Retina (tissue), 1 donor: ENCODE data around the gene LCNL1.

Source experiments
- DNase-seq: peaks from one replicate; pipeline ENCODE4 v3.0.0-alpha.2; 2016

LCNL1 gene

DNA sequence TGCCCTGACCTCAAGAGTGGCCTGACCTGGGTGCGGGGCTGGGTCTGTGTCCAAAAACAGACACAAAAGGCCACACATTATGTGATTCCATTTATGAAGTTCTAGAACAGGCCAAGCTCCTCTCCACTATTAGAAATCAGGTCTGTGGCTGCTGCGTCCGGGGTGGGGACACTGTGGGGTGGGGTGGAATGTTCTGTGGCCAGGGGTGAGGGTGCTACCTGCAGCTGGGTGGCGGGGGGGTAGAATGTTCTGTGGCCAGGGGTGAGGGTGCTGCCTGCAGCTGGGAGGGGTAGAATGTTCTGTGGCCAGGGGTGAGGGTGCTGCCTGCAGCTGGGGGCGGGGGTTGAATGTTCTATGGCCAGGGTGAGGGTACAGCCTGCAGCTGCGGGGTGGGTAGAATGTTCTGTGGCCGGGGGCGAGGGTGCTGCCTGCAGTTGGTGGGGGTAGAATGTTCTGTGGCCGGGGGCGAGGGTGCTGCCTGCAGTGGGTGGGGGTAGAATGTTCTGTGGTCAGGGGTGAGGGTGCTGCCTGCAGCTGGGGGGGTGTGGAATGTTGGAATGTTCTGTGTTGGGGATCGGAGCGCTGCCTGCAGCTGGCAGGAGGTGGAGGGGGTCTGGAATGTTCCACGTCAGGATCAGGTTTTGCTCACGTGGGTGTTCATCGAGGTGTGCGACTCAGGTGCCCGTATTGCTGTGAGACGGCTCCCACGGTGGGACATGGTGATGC is 22.4 kb upstream of the LCNL1 start:
- no peak for DNase-seq

DNA sequence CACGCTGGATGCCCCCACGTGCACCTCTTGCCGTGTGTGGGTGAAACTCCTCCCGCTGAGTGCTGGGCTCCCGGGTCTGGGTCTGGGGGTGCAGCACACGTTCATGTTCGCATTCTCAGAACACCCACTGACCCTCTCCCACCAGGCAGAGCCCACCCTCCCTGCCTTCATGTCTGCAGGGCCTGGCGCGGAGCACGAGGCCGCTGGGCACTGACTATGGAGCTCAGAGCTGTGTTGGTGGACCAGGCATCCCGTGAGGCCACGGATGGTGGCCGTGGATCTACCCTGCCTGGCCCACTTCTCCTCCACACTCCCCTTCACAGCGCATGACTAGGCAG is 21.9 kb upstream of the LCNL1 start:
- no peak for DNase-seq

GRCh38 chr9:136961279-136962065 is 21.3 kb upstream of the LCNL1 start:
- DNase-seq: peak; percentile 46

GRCh38 chr9:136962163-136962562 is 20.6 kb upstream of the LCNL1 start:
- no peak for DNase-seq

GRCh38 chr9:136962701-136963248 is 20.0 kb upstream of the LCNL1 start:
- DNase-seq: no peak

DNA sequence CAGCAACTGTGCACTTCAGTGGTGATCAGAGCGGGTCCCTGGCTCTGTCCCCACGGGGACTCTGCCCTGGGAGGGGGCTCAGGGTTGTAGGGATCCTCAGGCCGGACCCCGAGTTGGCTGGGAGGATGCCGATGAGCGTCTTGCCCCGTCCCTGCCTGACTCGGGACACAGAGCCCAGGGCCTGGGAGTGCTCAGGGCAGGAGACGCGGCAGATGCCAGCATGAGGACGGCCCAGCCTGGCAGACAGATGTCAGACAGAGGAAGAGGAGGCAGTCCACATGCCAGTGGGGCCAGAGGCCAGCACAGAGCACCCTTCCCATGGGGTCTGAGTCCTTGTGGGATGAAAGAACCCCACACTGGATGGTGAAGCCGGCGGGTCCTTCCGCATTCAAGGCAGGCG is 19.5 kb upstream of the LCNL1 start:
- no peak for DNase-seq

GRCh38 chr9:136963751-136964150 is 19.0 kb upstream of the LCNL1 start:
- no peak for DNase-seq

DNA sequence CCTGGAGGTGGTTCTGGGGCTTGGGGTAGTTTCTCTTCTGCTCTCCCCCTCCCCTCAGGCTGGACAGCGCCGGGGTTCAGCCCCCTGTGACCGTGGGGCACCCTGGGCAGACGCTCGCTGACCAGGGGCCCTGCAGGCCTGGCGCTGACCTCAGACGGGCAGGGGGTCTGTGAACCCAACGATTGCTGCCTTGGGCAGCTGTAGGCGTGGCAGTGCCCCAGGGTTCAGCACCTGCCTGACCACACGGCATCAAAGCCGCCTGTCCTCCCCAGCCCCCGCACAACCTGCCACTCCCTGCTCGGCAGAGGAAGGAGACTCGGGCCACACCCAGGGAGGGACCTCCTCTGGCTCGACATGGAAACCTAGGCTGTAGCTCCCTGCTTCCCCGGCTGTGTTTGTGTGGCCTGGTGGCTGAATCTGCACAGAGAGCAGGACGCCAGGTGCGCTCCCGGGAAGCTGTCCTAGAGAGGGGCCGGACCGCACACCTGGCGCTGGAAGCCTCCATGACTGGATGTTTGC is 18.6 kb upstream of the LCNL1 start:
- no peak for DNase-seq

DNA sequence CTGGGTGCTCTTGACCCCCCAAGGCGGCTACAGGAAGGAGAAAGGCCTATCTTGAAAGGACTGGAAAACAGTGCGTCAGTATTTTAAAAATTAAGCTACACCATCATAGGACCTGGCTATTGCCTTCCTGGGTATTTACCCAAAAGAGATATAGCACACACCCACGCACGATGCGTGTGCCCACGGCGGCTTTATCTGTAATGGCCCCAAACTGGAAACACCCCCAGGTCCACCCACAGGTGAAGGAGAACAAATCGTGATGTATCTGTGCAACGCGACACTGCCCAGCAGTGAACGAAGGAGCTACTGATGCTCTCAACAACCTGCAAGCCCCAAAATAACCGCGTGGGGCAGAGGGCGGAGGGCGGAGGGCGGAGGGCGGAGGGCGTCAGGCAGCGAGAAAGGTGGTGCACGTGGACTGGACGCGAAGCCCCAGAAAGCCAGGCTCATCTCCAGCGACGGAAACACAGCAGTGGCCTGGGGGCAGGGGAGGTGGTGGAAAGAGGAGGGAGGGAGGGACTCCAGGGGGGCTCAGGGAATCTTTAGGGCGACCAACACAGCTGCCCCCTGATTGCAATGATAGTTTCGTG is 17.9 kb upstream of the LCNL1 start:
- DNase-seq: no peak

DNA sequence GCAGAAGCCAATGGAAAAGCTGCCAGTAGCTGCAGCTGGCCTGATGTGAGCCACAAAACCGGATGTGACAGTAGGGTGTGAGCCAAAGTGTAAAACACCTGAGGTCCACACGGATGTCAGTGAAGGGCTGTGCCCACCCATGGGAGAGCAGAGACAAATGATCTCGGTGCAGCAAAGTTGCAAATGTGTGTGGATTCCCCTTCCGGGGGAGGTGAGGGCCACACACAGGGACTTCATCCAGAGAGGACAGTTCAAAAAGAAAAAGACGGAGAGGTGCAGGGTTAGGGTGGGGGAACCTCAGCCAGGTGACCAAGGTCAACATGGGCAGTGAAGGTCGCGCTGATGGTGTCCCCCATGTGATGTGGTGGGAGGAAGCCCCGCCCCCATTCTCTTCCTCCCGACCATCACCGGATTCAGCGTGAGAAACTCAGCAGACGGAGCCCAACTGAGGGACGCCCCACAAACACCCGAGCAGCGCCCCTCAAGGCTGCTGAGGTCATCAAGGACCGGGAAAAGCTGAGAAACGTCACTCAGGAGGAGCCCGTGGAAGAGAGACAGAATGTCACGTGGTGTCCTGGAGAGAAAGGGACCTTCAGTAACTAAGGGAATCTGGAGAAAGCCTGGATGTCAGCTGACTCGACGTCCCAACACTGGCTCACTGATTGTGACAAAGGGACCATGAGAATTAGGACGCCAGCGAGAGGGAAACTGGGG is 16.9 kb upstream of the LCNL1 start:
- peak; percentile 69 for DNase-seq

- no peak for DNase-seq
These were observed 14.3 kb upstream of the LCNL1 start for GRCh38 chr9:136968333-136969127.

- DNase-seq: no peak
These were observed 13.6 kb upstream of the LCNL1 start for GRCh38 chr9:136969150-136969549.

DNA sequence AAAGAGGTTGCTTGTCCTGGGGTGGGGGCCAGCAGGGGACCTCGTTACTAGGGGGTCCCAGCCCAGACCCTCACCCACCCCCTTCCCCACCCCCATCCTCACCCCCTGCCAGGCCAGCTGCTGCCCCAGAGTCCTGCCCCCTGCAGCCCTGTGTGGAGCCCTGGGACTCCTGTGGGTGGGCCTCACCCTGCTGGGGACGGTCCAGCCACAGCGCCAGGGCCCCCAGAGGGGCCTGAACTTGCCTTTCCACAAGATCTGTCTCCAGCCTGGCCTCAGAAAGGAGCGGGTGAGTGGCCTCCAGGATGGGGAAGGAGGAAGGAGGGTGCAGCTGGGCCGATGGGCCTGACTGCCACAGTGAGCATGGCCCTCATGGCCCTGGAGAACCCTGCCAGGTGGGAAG is 13.0 kb upstream of the LCNL1 start:
- no peak for DNase-seq

DNA sequence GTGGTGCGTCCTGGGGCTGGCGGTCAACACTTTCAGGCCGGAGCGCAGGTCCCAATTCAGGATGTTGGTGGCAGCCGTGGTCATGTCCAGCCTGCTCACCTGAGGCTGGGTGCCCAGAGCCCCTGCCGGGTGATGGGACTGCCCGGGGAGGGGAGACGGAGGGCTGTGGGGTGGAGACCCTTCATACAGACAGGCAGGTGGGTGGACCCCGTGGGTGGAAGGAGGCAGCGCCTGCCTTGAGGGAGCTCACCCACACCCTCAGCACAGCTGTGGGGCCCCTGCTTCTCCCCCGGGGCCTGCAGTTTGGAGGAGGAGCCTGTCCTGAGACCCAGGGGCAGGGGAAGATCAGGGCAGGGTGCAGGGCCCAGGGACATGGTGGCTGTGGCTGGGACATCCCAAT is 12.4 kb upstream of the LCNL1 start:
- DNase-seq: no peak

DNA sequence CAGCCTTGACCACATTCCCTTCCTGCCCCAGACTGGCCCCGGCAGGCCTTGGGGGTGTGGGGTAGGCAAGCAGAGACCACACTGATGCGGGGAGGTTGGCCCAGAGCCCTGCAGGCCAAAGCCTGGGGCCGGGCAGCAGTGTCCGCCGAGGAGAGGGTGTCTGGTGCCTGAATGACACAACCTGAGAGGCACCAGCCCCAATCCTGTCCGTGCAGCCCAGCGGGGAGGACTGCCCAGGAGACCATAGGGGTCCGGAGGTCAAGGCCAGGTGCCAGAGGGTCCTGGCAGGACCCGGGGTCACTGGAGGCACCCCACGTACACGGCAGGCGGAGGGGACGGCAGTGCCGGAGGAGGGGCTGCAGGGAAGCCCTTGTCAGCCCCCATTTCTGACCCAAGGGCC is 11.0 kb upstream of the LCNL1 start:
- DNase-seq: no peak

DNA sequence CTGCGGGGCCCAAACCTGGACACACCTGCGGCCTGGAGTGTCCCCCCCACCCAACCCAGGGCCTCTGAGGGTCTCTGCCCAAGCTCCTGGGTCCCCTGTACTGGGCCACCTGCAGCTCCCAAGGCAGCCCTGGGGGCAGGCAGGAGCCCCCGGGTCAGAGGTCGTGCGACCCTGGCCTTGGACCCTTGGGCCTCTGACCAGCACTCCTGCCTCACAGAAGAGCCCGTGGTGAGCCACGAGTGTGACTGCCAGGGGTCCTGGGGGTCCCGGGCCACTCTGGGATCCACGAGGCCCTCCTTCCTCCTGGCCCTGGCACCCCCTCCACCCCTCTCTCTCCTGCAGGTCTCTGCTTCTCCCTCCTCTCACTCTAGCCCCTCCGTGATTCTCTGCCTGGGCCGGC is 10.5 kb upstream of the LCNL1 start:
- no peak for DNase-seq

DNA sequence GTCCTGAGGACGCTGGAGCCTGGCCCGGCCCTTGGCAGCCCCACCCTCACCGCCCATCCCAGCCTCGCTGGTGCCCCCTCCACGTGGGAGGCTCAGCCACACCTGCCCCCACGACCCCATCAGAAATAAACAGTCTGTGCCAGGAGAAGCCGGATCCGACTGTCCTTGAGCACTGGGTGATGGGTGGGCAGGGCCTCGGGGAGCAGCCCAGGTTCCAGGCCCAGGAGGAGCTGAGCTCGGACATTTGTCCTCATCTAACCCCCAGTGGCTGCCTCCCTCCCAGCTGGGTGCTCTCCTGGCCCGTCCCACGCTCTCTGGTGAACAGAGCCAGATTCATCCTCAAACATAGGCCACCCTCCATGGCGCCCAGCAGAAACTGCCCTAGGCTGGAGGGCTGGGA is 10.1 kb upstream of the LCNL1 start:
- DNase-seq: no peak

- no peak for DNase-seq
These were observed 8.9 kb upstream of the LCNL1 start for GRCh38 chr9:136973618-136974617.

GRCh38 chr9:136974817-136975535 is 7.8 kb upstream of the LCNL1 start:
- no peak for DNase-seq

- no peak for DNase-seq
These were observed 7.1 kb upstream of the LCNL1 start for GRCh38 chr9:136975644-136976043.
